Measurements from ENCODE around the gene AKAP11. TPM values are rescaled to one million over a fixed set of nuclear protein-coding genes. Genes with fewer than 3 reads are reported as not detected.

The AKAP11 gene
- total and polyA plus RNA-seq, 2 of the 13 experiments (the other 11 are each of a cell fraction or from before 2014, with no cell fraction given) = 7.2 to 9.8 TPM

GRCh38 chr13:42367831-42368230 lies 95.9 kb downstream of the AKAP11 start:
- peaks cover 10% of the 10 kb centered on the region for H3K4me1 ChIP-seq (ENCODE audit: insufficient read depth, low read length)
- DNase-seq (ENCODE audit: low spot score) (no peak), FAIRE-seq (no peak), ATAC-seq (no peak)
- BruUV-seq (replicated peaks) = no TSS peak
- no peak overlapping the region for H3K4me2 ChIP-seq (ENCODE audit: low read depth, low read length)
- ChIA-PET POLR2A (no interaction called here), CTCF (ENCODE audit: low intra/inter-chr PET ratio, low total read pairs) (no interaction called here)
- intact Hi-C loops (cut with micrococcal nuclease; ENCODE audit: unreplicated experiment) = no loop called here
- no peaks in the 10 kb centered on the region for H3K36me3 ChIP-seq (replicated peaks in 1 of 2; ENCODE audit: control insufficient read depth in 1 of 2, insufficient read depth in 2 of 2, low read length in 2 of 2)
- no peak for TF ChIP-seq HMGXB4 (CRISPR knock-in tag; IDR thresholded peaks at IDR 0.05; ENCODE audit: borderline replicate concordance in 1 of 2, low read depth in 1 of 2)
- no peak for TF ChIP-seq ZNF878 (CRISPR knock-in tag; IDR thresholded peaks at IDR 0.05)
- no peak for TF ChIP-seq TCF7L2 (IDR thresholded peaks at IDR 0.05; ENCODE audit: low read depth, low read length)
- no peak for TF ChIP-seq ZFP62 (CRISPR knock-in tag; IDR thresholded peaks at IDR 0.05)
- TF ChIP-seq ZSCAN30 (CRISPR knock-in tag; IDR thresholded peaks at IDR 0.05) = no peak
- TF ChIP-seq ZFP82 (CRISPR knock-in tag; IDR thresholded peaks at IDR 0.05; ENCODE audit: borderline replicate concordance) = no peak
- TF ChIP-seq NFIC (IDR thresholded peaks at IDR 0.05; ENCODE audit: low read length) = no peak
- TF ChIP-seq ZNF543 (CRISPR knock-in tag; IDR thresholded peaks at IDR 0.05) = no peak
- TF ChIP-seq BHLHE40 (IDR thresholded peaks at IDR 0.05; ENCODE audit: low read length) = no peak
- TF ChIP-seq ATF2 (CRISPR knock-in tag; IDR thresholded peaks at IDR 0.05) = no peak
- H3K9me3 ChIP-seq (ENCODE audit: low read length) = no peaks in the 10 kb centered on the region
- H3K79me2 ChIP-seq (ENCODE audit: insufficient read depth, low read length) = no peaks in the 10 kb centered on the region
- no peaks in the 10 kb centered on the region for H3K27me3 ChIP-seq (ENCODE audit: control insufficient read depth in 1 of 2, insufficient read depth in 2 of 2, low read length in 2 of 2)
- no peaks in the 10 kb centered on the region for H4K20me1 ChIP-seq (ENCODE audit: insufficient read depth, low read length)
- in situ Hi-C loops (cut with HindIII; ENCODE audit: extremely low pct_ligation_motif_present, low pct_unique_long_range_greater_than_20kb) = no loop called here
- H3K9ac ChIP-seq (ENCODE audit: insufficient read depth, low read depth, low read length) = no peak overlapping the region
- H3K27ac ChIP-seq (ENCODE audit: extremely low read length, insufficient read depth, low read length) = no peak overlapping the region
- 63% methylated on average over 2 of the region's 2 CpGs for WGBS (ENCODE audit: low lambda C conversion rate)
- H2AFZ ChIP-seq (ENCODE audit: low read length) = no peak overlapping the region
- no peak overlapping the region for H3K4me3 ChIP-seq (replicated peaks in 1 of 3; ENCODE audit: insufficient read depth in 1 of 3, low read depth in 2 of 3, low read length in 3 of 3)
